ENCODE measurements around the gene ABR.

DNA sequence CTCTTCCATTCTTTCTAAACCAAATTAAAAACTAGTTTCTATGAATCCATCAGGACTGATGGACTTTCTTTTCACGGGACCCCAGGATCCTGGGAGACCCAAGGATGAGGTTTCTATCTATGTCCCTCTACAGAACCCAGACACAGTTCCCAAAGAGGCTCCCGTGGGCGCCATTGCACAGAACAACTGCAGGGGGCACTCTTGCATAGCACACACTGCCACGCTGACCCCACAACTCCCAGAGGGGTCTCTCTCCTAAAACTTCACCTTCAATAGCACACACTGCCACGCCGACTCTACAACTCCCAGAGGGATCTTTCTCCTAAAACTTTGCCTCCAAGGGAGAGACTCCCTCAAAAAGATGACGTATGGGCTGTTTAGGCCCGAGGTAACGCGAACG lies 9.0 kb downstream of the ABR start:
- TF ChIP-seq, protein P1, sequence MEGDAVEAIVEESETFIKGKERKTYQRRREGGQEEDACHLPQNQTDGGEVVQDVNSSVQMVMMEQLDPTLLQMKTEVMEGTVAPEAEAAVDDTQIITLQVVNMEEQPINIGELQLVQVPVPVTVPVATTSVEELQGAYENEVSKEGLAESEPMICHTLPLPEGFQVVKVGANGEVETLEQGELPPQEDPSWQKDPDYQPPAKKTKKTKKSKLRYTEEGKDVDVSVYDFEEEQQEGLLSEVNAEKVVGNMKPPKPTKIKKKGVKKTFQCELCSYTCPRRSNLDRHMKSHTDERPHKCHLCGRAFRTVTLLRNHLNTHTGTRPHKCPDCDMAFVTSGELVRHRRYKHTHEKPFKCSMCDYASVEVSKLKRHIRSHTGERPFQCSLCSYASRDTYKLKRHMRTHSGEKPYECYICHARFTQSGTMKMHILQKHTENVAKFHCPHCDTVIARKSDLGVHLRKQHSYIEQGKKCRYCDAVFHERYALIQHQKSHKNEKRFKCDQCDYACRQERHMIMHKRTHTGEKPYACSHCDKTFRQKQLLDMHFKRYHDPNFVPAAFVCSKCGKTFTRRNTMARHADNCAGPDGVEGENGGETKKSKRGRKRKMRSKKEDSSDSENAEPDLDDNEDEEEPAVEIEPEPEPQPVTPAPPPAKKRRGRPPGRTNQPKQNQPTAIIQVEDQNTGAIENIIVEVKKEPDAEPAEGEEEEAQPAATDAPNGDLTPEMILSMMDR (IDR thresholded peaks at IDR 0.05; ENCODE audit: insufficient read depth, low read depth, low read length): no peak
- TF ChIP-seq EZH2 (IDR thresholded peaks at IDR 0.05; ENCODE audit: insufficient read depth, low read length): no peak

Measured in astrocyte (in vitro differentiated cells and primary cell).